PC-3 (cell line): ENCODE measurements around the gene CAD. TPM values are rescaled to one million over a fixed set of nuclear protein-coding genes. Genes with fewer than 3 reads are reported as not detected.

Experiments
- ATAC-seq: fragments of 200-7000 bp; cut with Tn5 transposase; 2 replicates; pipeline ENCODE4 v1.9.1; 2020; ENCODE audit warnings: mild to moderate bottlenecking, moderate library complexity
- BruUV-seq: library from RNA; stranded (reverse); fragments of 400-500 nt; replicated peaks from 2 replicates; lab custom pipeline; 2021; lab: Mats Ljungman, UMichigan
- CTCF ChIA-PET: fragments of 300-600 bp; sonication (Branson Sonifier 250); formaldehyde crosslinking; loops from one replicate; lab custom pipeline; 2022; ENCODE audit warnings: antibody characterized with exemption; lab: Charles Lee
- POLR2A ChIA-PET: fragments of 300-600 bp; sonication (Branson Sonifier 250); formaldehyde crosslinking; loops from one replicate; lab custom pipeline; 2022; ENCODE audit warnings: antibody characterized with exemption; ENCODE audit not compliant: unreplicated experiment; lab: Charles Lee
- DNase-seq: peaks from one replicate; pipeline ENCODE4 v3.0.0-alpha.2; 2015
- H2AFZ ChIP-seq: fragments of 300-600 bp; sonication (generic); 2 replicates; pipeline ENCODE4 v1.6.0; 2016; ENCODE audit warnings: antibody characterized with exemption, low read length
- H3F3A ChIP-seq: fragments of 300-600 bp; sonication (generic); one replicate; pipeline ENCODE4 v1.6.0; 2017; ENCODE audit warnings: antibody characterized with exemption, low read length, control low read depth, mild to moderate bottlenecking; ENCODE audit not compliant: unreplicated experiment
- H3K27ac ChIP-seq: fragments of 300-600 bp; sonication (generic); 2 replicates; pipeline ENCODE4 v1.5.1; 2016; ENCODE audit warnings: mild to moderate bottlenecking, low read length
- H3K27me3 ChIP-seq: fragments of 300-600 bp; sonication (generic); 2 replicates; pipeline ENCODE4 v1.6.1; 2016; ENCODE audit warnings: low read length, mixed read lengths
- H3K36me3 ChIP-seq: fragments of 300-600 bp; sonication (generic); 2 replicates; pipeline ENCODE4 v1.6.1; 2016; ENCODE audit warnings: low read depth, mixed run types, low read length, mixed read lengths
- H3K4me1 ChIP-seq: fragments of 300-600 bp; sonication (generic); 2 replicates; pipeline ENCODE4 v1.5.1; 2016; ENCODE audit warnings: low read length; ENCODE audit not compliant: insufficient read depth
- H3K4me2 ChIP-seq: fragments of 300-600 bp; sonication (generic); 2 replicates; pipeline ENCODE4 v1.6.0; 2016; ENCODE audit warnings: low read length
- H3K4me3 ChIP-seq: fragments of 300-600 bp; sonication (generic); 2 replicates; pipeline ENCODE4 v1.5.1; 2016; ENCODE audit warnings: mild to moderate bottlenecking, low read length, mixed read lengths
- H3K79me2 ChIP-seq: fragments of 300-600 bp; sonication (generic); 2 replicates; pipeline ENCODE4 v1.6.1; 2017; ENCODE audit warnings: low read length, mixed read lengths
- H3K9ac ChIP-seq: fragments of 300-600 bp; sonication (generic); 2 replicates; pipeline ENCODE4 v1.6.0; 2016; ENCODE audit warnings: mild to moderate bottlenecking, low read length
- H3K9me2 ChIP-seq: fragments of 300-600 bp; sonication (generic); replicated peaks from 2 replicates; pipeline ENCODE4 v1.6.1; 2016; ENCODE audit warnings: mixed run types, low read length, mixed read lengths
- H3K9me3 ChIP-seq: fragments of 300-600 bp; sonication (generic); 2 replicates; pipeline ENCODE4 v1.6.1; 2016; ENCODE audit warnings: low read length, mixed read lengths
- H4K20me1 ChIP-seq: fragments of 300-600 bp; sonication (generic); 2 replicates; pipeline ENCODE4 v1.6.1; 2016; ENCODE audit warnings: low read length, mixed read lengths
- CTCF ChIP-seq: fragments of 300-600 bp; sonication (generic); conservative IDR thresholded peaks from 2 replicates; pipeline ENCODE4 v1.5.1; 2017; ENCODE audit warnings: antibody characterized with exemption, low read depth, mild to moderate bottlenecking, low read length
- EZH2 ChIP-seq: fragments of 300-600 bp; sonication (generic); IDR thresholded peaks from one replicate; pipeline ENCODE4 v1.6.1; 2017; ENCODE audit warnings: antibody characterized with exemption, mild to moderate bottlenecking, low read length; ENCODE audit not compliant: unreplicated experiment
- EZH2phosphoT487 ChIP-seq: fragments of 300-600 bp; sonication (generic); IDR thresholded peaks from 2 replicates; pipeline ENCODE4 v1.6.1; 2018; ENCODE audit warnings: mild to moderate bottlenecking, antibody characterized with exemption, low read length, borderline replicate concordance
- intact Hi-C: fragments of 100-400 bp; cut with micrococcal nuclease; formaldehyde crosslinking; loops from 2 replicates; pipeline ENCODE4 v1.9.0; 2023
- total RNA-seq: library from RNA; depleted of rRNA; stranded (reverse); fragments of >200 nt; gene quantifications from 2 replicates; pipeline ENCODE4 v1.2.3, GENCODE V29; 2014

Gene CAD
- total RNA-seq, 1 experiment from 2014 or later, result 85.9 TPM

GRCh38 chr2:27186613-27187345 is 30.4 kb upstream of the CAD start:
- ChIA-PET CTCF (no interaction called here), POLR2A (no interaction called here)
- Histone ChIP-seq H3K79me2 (no peaks in the 10 kb centered on the region), H3K27me3 (no peaks in the 10 kb centered on the region), H3K9me2 (no peaks in the 10 kb centered on the region), H3K4me3 (no peak overlapping the region), H3K9me3 (no peaks in the 10 kb centered on the region), H3K4me1 (no peaks in the 10 kb centered on the region), H3K9ac (no peak overlapping the region), H3K27ac (no peak overlapping the region), H3F3A (no peaks in the 10 kb centered on the region), H4K20me1 (no peaks in the 10 kb centered on the region), H3K36me3 (no peaks in the 10 kb centered on the region), H2AFZ (no peak overlapping the region), H3K4me2 (no peak overlapping the region)
- TF ChIP-seq EZH2 (no peak), CTCF (no peak), EZH2phosphoT487 (no peak)
- ATAC-seq (no peak), DNase-seq (no peak)
- no TSS peak for BruUV-seq
- intact Hi-C loops, result no loop called here

- no peaks in the 10 kb centered on the region for H3K36me3 ChIP-seq
- BruUV-seq, result no TSS peak
- TF ChIP-seq EZH2phosphoT487 (no peak), CTCF (no peak), EZH2 (no peak)
- no peaks in the 10 kb centered on the region for H3K9me2 ChIP-seq
- no peak overlapping the region for H3K9ac ChIP-seq
- ATAC-seq, result no peak
- H3K27ac ChIP-seq, result no peak overlapping the region
- ChIA-PET POLR2A (no interaction called here), CTCF (no interaction called here)
- no peaks in the 10 kb centered on the region for H3F3A ChIP-seq
- no peaks in the 10 kb centered on the region for H3K79me2 ChIP-seq
- no peak for DNase-seq
- no peaks in the 10 kb centered on the region for H4K20me1 ChIP-seq
- intact Hi-C loops, result loop anchor here (5.0 kb wide), 1 partner anchor 228 kb away; no protein-coding TSS in a partner anchor
- no peak overlapping the region for H3K4me3 ChIP-seq
- H2AFZ ChIP-seq, result no peak overlapping the region
- H3K4me1 ChIP-seq, result no peaks in the 10 kb centered on the region
- H3K4me2 ChIP-seq, result no peak overlapping the region
- H3K27me3 ChIP-seq, result no peaks in the 10 kb centered on the region
- no peaks in the 10 kb centered on the region for H3K9me3 ChIP-seq
These were observed 27.2 kb upstream of the CAD start for GRCh38 chr2:27189989-27190388.
